ENCODE measurements around the gene CLIC3.

Gene CLIC3

GRCh38 chr9:136994180-136994887 lies 2.0 kb downstream of the CLIC3 start:
- no peak for DNase-seq (ENCODE audit: low read depth)
- H3K4me3 ChIP-seq (ENCODE audit: low read depth, low read length): no peak overlapping the region
- TF ChIP-seq CTCF (IDR thresholded peaks at IDR 0.05; ENCODE audit: control insufficient read depth, extremely low read depth, insufficient read depth): no peak

- TF ChIP-seq CTCF (IDR thresholded peaks at IDR 0.05; ENCODE audit: control insufficient read depth, extremely low read depth, insufficient read depth): no peak
- no peak for DNase-seq (ENCODE audit: low read depth)
These were observed 3.5 kb downstream of the CLIC3 start for GRCh38 chr9:136992819-136993369.

GRCh38 chr9:136991993-136992818 lies 4.2 kb downstream of the CLIC3 start, which contains the start of gene PAXX:
Gene PAXX (plus strand): TSS chr9:136992422. CDS start chr9:136992444, 22 bp downstream.
- peak; percentile 52 for DNase-seq (ENCODE audit: low read depth)
- H3K4me3 ChIP-seq (ENCODE audit: low read depth, low read length): peak within 1 kb of the TSS; percentile 92
- no peak for TF ChIP-seq CTCF (IDR thresholded peaks at IDR 0.05; ENCODE audit: control insufficient read depth, extremely low read depth, insufficient read depth)

More at GRCh38 chr9:136992819-136993369, 3.5 kb downstream of the CLIC3 start:
- peak overlapping the region; percentile 92 for H3K4me3 ChIP-seq (ENCODE audit: low read depth, low read length)

GRCh38 chr9:136990242-136990911 lies 6.0 kb downstream of the CLIC3 start:
- no peak for DNase-seq (ENCODE audit: low read depth)
- H3K4me3 ChIP-seq (ENCODE audit: low read depth, low read length): no peak overlapping the region
- no peak for TF ChIP-seq CTCF (IDR thresholded peaks at IDR 0.05; ENCODE audit: control insufficient read depth, extremely low read depth, insufficient read depth)

GRCh38 chr9:136988872-136989271 lies 7.5 kb downstream of the CLIC3 start:
- no peak overlapping the region for H3K4me3 ChIP-seq (ENCODE audit: low read depth, low read length)
- DNase-seq (ENCODE audit: low read depth): no peak
- no peak for TF ChIP-seq CTCF (IDR thresholded peaks at IDR 0.05; ENCODE audit: control insufficient read depth, extremely low read depth, insufficient read depth)

GRCh38 chr9:136985853-136986252 lies 10.5 kb downstream of the CLIC3 start:
- no peak for TF ChIP-seq CTCF (IDR thresholded peaks at IDR 0.05; ENCODE audit: control insufficient read depth, extremely low read depth, insufficient read depth)
- no peak overlapping the region for H3K4me3 ChIP-seq (ENCODE audit: low read depth, low read length)

More at GRCh38 chr9:136985853-136986252, 10.5 kb downstream of the CLIC3 start:
- no peak for DNase-seq (ENCODE audit: low read depth)
